Brain microvascular endothelial cell (primary cell): Measurements from ENCODE around the gene SLC26A1.

Experiments used
- DNase-seq: peaks from one replicate; pipeline ENCODE4 v3.0.0-alpha.2; 2020
- H3K27ac ChIP-seq: fragments of 250-450 bp; sonication (Bioruptor Pico); 2 replicates; pipeline ENCODE4 v1.5.1; 2020; ENCODE audit warnings: mild to moderate bottlenecking, moderate library complexity
- H3K27me3 ChIP-seq: fragments of 250-450 bp; sonication (Bioruptor Pico); replicated peaks from 2 replicates; pipeline ENCODE4 v1.5.1; 2020; ENCODE audit warnings: mild to moderate bottlenecking
- H3K36me3 ChIP-seq: fragments of 250-450 bp; sonication (Bioruptor Pico); replicated peaks from 2 replicates; pipeline ENCODE4 v1.5.1; 2020; ENCODE audit warnings: mild to moderate bottlenecking
- H3K4me3 ChIP-seq: 2 replicates; pipeline ENCODE4 v1.5.1; 2011; ENCODE audit warnings: low read depth, mild to moderate bottlenecking, control low read depth, low read length, moderate library complexity
- in situ Hi-C: cut with HindIII; loops from 2 replicates; pipeline ENCODE4 v1.10.0; 2017; ENCODE audit warnings: low sequenced_read_pairs, low pct_ligation_motif_present
- TF ChIP-seq, protein P1 (sequence below): IDR thresholded peaks from 2 replicates; pipeline ENCODE4 v1.5.1; 2011; ENCODE audit warnings: low read depth, mild to moderate bottlenecking, moderate library complexity, low read length, control low read depth, inconsistent platforms; ENCODE audit errors: missing control alignments

The SLC26A1 gene

GRCh38 chr4:1018147-1019020 is 25.2 kb upstream of the SLC26A1 start:
- DNase-seq: no peak
- in situ Hi-C loops: no loop called here
- TF ChIP-seq, protein P1, sequence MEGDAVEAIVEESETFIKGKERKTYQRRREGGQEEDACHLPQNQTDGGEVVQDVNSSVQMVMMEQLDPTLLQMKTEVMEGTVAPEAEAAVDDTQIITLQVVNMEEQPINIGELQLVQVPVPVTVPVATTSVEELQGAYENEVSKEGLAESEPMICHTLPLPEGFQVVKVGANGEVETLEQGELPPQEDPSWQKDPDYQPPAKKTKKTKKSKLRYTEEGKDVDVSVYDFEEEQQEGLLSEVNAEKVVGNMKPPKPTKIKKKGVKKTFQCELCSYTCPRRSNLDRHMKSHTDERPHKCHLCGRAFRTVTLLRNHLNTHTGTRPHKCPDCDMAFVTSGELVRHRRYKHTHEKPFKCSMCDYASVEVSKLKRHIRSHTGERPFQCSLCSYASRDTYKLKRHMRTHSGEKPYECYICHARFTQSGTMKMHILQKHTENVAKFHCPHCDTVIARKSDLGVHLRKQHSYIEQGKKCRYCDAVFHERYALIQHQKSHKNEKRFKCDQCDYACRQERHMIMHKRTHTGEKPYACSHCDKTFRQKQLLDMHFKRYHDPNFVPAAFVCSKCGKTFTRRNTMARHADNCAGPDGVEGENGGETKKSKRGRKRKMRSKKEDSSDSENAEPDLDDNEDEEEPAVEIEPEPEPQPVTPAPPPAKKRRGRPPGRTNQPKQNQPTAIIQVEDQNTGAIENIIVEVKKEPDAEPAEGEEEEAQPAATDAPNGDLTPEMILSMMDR: no peak
- Histone ChIP-seq H3K27me3 (no peaks in the 10 kb centered on the region), H3K36me3 (no peaks in the 10 kb centered on the region), H3K4me3 (no peak overlapping the region), H3K27ac (no peak overlapping the region)

DNA sequence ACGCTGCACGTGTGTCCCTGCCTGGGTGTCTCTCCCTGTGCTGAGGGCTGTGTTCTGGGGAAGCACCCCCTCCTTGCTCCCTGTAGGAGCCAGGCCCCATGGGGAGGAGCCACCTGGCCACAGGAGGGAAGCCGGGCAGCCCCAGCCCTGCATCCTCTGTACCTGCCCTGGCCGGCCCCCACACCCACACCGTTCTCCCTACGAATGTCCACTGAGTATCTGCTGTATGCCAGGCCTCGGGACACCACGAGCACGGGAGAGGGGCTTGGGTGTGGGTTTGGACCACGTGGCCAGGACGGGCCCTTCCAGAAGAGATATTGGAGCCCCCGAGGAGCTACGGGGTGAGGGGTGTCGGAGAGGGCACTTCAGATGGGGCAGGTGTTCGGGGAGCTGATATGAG is 24.5 kb upstream of the SLC26A1 start:
- DNase-seq: no peak
- no peak overlapping the region for H3K27ac ChIP-seq
- TF ChIP-seq, protein P1: no peak
- H3K36me3 ChIP-seq: peaks cover 4% of the 10 kb centered on the region
- no peak overlapping the region for H3K4me3 ChIP-seq
- H3K27me3 ChIP-seq: no peaks in the 10 kb centered on the region
- in situ Hi-C loops: no loop called here

DNA sequence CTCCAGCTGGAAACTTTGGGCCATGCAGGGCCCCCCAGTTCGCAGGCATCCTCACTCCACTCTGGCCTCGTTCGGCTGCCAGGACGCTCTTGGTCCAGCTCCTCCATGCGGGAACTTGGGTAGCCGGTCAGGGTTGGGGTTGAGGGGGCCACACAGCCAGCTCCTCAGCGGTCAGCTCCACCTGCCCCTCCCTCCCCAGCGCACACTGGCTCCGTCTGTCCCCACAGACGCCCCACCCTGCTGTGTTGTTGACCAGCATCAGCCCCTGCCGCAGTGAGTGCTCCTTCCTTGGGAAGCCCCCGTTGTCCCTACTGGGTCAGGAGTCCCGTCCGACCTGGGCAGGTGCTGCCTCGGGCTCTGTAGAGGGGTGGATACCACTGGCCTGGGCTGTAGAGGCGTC is 24.0 kb upstream of the SLC26A1 start:
- in situ Hi-C loops: no loop called here
- H3K27ac ChIP-seq: no peak overlapping the region
- H3K27me3 ChIP-seq: no peaks in the 10 kb centered on the region
- peaks cover 4% of the 10 kb centered on the region for H3K36me3 ChIP-seq
- TF ChIP-seq, protein P1: no peak
- DNase-seq: no peak
- no peak overlapping the region for H3K4me3 ChIP-seq

- H3K27me3 ChIP-seq: no peaks in the 10 kb centered on the region
- DNase-seq: no peak
- in situ Hi-C loops: no loop called here
- H3K27ac ChIP-seq: no peak overlapping the region
- H3K4me3 ChIP-seq: no peak overlapping the region
- TF ChIP-seq, protein P1: no peak
- H3K36me3 ChIP-seq: peaks cover 4% of the 10 kb centered on the region
Measured at GRCh38 chr4:1015746-1016145, 22.5 kb upstream of the SLC26A1 start.

GRCh38 chr4:1015179-1015578 is 22.0 kb upstream of the SLC26A1 start:
- TF ChIP-seq, protein P1: peak; percentile 68
- Histone ChIP-seq H3K27ac (no peak overlapping the region), H3K27me3 (no peaks in the 10 kb centered on the region), H3K4me3 (no peak overlapping the region), H3K36me3 (peaks cover 4% of the 10 kb centered on the region)
- DNase-seq: no peak
- in situ Hi-C loops: no loop called here
